Astrocyte (in vitro differentiated cells and primary cell): Measurements from ENCODE around the gene IL36A. TPM values are rescaled to one million over a fixed set of nuclear protein-coding genes. Genes with fewer than 3 reads are reported as not detected.
A peak's percentile ranks its signal among the peaks of the same experiment; 100 is the strongest.

Experiments
- DNase-seq: peaks from one replicate; pipeline ENCODE4 v3.0.0-alpha.2; 2010; ENCODE audit warnings: low read depth
- FAIRE-seq: peaks from 2 replicates; lab custom pipeline; 2011; peaks lifted over from hg19 to GRCh38; lab: Jason Lieb, UNC
- H2AFZ ChIP-seq: 2 replicates; pipeline ENCODE4 v1.6.0; 2012; ENCODE audit warnings: low read depth, low read length, inconsistent platforms
- H3K27ac ChIP-seq: 2 replicates; pipeline ENCODE4 v1.5.1; 2011; ENCODE audit warnings: low read depth, low read length, inconsistent platforms
- H3K27me3 ChIP-seq: 2 replicates; pipeline ENCODE4 v1.6.0; 2011; ENCODE audit warnings: low read length, inconsistent platforms; ENCODE audit not compliant: insufficient read depth
- H3K36me3 ChIP-seq: 2 replicates; pipeline ENCODE4 v1.5.1; 2011; ENCODE audit warnings: low read length, inconsistent platforms; ENCODE audit not compliant: insufficient read depth
- H3K4me1 ChIP-seq: 2 replicates; pipeline ENCODE4 v1.5.1; 2011; ENCODE audit warnings: low read length, inconsistent platforms; ENCODE audit not compliant: insufficient read depth
- H3K4me2 ChIP-seq: 2 replicates; pipeline ENCODE4 v1.6.0; 2012; ENCODE audit warnings: low read length, inconsistent platforms
- H3K4me3 ChIP-seq: 2 replicates; pipeline ENCODE4 v1.5.1; 2011; ENCODE audit warnings: low read depth, mild to moderate bottlenecking, low read length, inconsistent platforms; ENCODE audit not compliant: insufficient read depth
- H3K79me2 ChIP-seq: 2 replicates; pipeline ENCODE4 v1.6.0; 2012; ENCODE audit warnings: mild to moderate bottlenecking, low read length, inconsistent platforms; ENCODE audit not compliant: insufficient read depth
- H3K9ac ChIP-seq: 2 replicates; pipeline ENCODE4 v1.6.0; 2012; ENCODE audit warnings: mild to moderate bottlenecking, low read length, inconsistent platforms
- H3K9me3 ChIP-seq: 2 replicates; pipeline ENCODE4 v1.5.1; 2012; ENCODE audit warnings: low read depth, mild to moderate bottlenecking, low read length, inconsistent platforms; ENCODE audit not compliant: insufficient read depth
- H4K20me1 ChIP-seq: 2 replicates; pipeline ENCODE4 v1.6.0; 2012; ENCODE audit warnings: low read length, inconsistent platforms; ENCODE audit not compliant: insufficient read depth
- H3K27ac Mint-ChIP-seq: one replicate; pipeline ENCODE4 v1.8.0; 2021; ENCODE audit warnings: mild to moderate bottlenecking, mixed read lengths; ENCODE audit not compliant: unreplicated experiment
- H3K27me3 Mint-ChIP-seq: one replicate; pipeline ENCODE4 v1.8.0; 2021; ENCODE audit warnings: low read depth, mixed read lengths; ENCODE audit not compliant: unreplicated experiment
- H3K36me3 Mint-ChIP-seq: one replicate; pipeline ENCODE4 v1.8.0; 2021; ENCODE audit warnings: low read depth, mixed read lengths; ENCODE audit not compliant: unreplicated experiment
- H3K4me1 Mint-ChIP-seq: one replicate; pipeline ENCODE4 v1.8.0; 2021; ENCODE audit warnings: low read depth, mixed read lengths; ENCODE audit not compliant: unreplicated experiment
- H3K4me3 Mint-ChIP-seq: one replicate; pipeline ENCODE4 v1.8.0; 2021; ENCODE audit warnings: mild to moderate bottlenecking, moderate library complexity, mixed read lengths; ENCODE audit not compliant: unreplicated experiment
- H3K9me3 Mint-ChIP-seq: one replicate; pipeline ENCODE4 v1.8.0; 2021; ENCODE audit warnings: mild to moderate bottlenecking, mixed read lengths; ENCODE audit not compliant: unreplicated experiment
- EZH2 ChIP-seq: IDR thresholded peaks from 2 replicates; pipeline ENCODE4 v1.6.1; 2012; ENCODE audit warnings: mild to moderate bottlenecking, low read length, inconsistent platforms; ENCODE audit not compliant: insufficient read depth
- total RNA-seq: library from RNA; stranded (reverse); gene quantifications from 2 replicates; pipeline ENCODE4 v1.2.1, GENCODE V29; 2021
- TF ChIP-seq, protein P1 (sequence below): IDR thresholded peaks from 2 replicates; pipeline ENCODE4 v1.5.1; 2011; ENCODE audit warnings: low read depth, mild to moderate bottlenecking, inconsistent platforms, low read length, moderate library complexity; ENCODE audit not compliant: insufficient read depth

IL36A gene
- total RNA-seq, 1 donor from 2014 or later, result not detected

DNA sequence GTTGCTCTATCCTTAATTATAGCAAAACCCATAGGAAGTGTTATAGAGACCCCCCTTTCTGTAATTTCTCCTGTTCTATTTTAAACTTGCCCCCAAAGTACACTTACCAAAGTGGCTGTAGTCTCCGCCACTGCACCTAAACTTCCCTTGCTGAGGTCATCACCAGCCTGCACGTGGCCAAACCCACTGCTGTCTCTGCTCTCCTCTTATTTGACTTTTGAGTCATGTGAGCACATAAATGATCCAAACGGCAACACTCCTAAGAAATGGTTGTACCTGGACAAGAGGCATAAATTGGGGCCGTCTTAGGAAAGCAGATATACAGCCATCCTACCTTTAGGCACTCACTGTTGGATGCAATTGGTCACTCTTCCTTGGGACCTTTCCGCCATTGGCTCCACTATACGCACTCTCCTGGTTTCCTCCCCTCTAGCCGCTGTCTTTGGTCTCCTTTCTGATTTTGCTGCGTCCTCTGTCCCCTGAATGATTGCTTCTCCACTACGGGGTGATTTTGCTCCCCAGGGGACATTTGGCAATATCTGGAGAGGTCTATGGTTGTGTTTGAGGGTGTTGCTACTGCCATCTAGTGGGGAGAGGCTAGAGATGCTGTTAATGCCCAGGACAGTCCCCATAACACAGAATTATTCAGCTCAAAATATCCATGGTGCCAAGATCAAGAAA, 46.7 kb upstream of the IL36A start:
- peak; percentile 15 for DNase-seq

DNA sequence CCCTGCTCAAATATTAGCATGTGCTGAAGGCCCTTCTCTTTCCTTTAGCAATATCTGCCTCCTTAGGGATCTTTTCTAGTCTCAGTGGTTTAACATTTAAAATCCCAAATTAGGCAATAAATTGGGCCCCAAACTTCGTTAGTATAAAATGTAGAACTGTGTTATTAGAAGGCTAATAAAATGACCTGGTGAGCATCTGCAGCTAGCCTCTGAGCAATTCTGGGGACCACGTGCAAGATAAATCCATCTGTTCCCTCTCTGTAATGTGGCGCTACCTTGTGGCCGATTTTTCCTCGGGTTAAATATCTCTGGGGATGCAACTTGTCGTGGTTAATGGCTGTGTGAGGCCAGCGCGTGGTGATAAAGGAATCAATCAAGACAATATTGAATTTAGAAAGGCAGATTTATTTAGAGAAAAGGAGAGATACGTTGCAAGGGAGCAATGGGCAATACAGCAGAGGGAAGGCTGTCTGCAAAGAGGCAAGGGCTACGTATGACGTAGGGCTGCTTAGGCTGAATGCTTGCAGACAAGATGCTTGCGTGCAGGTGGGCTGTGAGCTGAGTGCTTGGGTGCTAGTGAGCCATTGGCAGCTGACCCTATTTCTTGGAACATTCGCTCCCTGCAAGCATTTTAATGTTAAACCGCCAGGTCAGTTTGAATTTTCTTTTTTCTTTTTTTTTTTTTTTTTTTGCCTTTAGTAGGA, 46.0 kb upstream of the IL36A start:
- Mint-ChIP-seq H3K4me3 (no peak overlapping the region), H3K27me3 (peaks cover 25% of the 10 kb centered on the region), H3K4me1 (no peaks in the 10 kb centered on the region), H3K27ac (no peak overlapping the region), H3K36me3 (no peaks in the 10 kb centered on the region), H3K9me3 (no peaks in the 10 kb centered on the region)
- Histone ChIP-seq H3K27ac (no peak overlapping the region), H3K4me3 (no peak overlapping the region), H3K36me3 (no peaks in the 10 kb centered on the region), H3K9ac (no peak overlapping the region), H3K4me1 (no peaks in the 10 kb centered on the region), H4K20me1 (no peaks in the 10 kb centered on the region), H3K9me3 (no peaks in the 10 kb centered on the region), H3K4me2 (no peak overlapping the region), H3K79me2 (no peaks in the 10 kb centered on the region), H3K27me3 (peaks cover 14% of the 10 kb centered on the region), H2AFZ (no peak overlapping the region)
- FAIRE-seq, result no peak
- no peak for TF ChIP-seq EZH2
- TF ChIP-seq, protein P1, sequence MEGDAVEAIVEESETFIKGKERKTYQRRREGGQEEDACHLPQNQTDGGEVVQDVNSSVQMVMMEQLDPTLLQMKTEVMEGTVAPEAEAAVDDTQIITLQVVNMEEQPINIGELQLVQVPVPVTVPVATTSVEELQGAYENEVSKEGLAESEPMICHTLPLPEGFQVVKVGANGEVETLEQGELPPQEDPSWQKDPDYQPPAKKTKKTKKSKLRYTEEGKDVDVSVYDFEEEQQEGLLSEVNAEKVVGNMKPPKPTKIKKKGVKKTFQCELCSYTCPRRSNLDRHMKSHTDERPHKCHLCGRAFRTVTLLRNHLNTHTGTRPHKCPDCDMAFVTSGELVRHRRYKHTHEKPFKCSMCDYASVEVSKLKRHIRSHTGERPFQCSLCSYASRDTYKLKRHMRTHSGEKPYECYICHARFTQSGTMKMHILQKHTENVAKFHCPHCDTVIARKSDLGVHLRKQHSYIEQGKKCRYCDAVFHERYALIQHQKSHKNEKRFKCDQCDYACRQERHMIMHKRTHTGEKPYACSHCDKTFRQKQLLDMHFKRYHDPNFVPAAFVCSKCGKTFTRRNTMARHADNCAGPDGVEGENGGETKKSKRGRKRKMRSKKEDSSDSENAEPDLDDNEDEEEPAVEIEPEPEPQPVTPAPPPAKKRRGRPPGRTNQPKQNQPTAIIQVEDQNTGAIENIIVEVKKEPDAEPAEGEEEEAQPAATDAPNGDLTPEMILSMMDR, result no peak
- no peak for DNase-seq

More for the DNA sequence above, 46.7 kb upstream of the IL36A start:
- Histone ChIP-seq H3K4me3 (no peak overlapping the region), H3K4me1 (no peaks in the 10 kb centered on the region), H2AFZ (no peak overlapping the region), H3K9me3 (no peaks in the 10 kb centered on the region), H3K27ac (no peak overlapping the region), H3K79me2 (no peaks in the 10 kb centered on the region), H3K9ac (no peak overlapping the region), H3K27me3 (peaks cover 14% of the 10 kb centered on the region), H4K20me1 (no peaks in the 10 kb centered on the region), H3K36me3 (no peaks in the 10 kb centered on the region), H3K4me2 (peak overlapping the region; percentile 16)
- Mint-ChIP-seq H3K4me1 (no peaks in the 10 kb centered on the region), H3K4me3 (no peak overlapping the region), H3K27me3 (peaks cover 20% of the 10 kb centered on the region), H3K27ac (no peak overlapping the region), H3K9me3 (no peaks in the 10 kb centered on the region), H3K36me3 (no peaks in the 10 kb centered on the region)
- no peak for TF ChIP-seq EZH2
- TF ChIP-seq, protein P1, result peak; percentile 92
- FAIRE-seq, result no peak
